Embryonic facial prominence (tissue), 1 donor: Measurements from ENCODE around the gene TEN1.
"Not testable (repeated sequence)": the region's sequence is repeated elsewhere in the genome, so short reads cannot be mapped to it uniquely, and the experiment has no call there.

Source experiments
- DNase-seq: peaks from one replicate; pipeline ENCODE4 v3.0.0-alpha.2; 2016; ENCODE audit errors: extremely low spot score

Gene TEN1

DNA sequence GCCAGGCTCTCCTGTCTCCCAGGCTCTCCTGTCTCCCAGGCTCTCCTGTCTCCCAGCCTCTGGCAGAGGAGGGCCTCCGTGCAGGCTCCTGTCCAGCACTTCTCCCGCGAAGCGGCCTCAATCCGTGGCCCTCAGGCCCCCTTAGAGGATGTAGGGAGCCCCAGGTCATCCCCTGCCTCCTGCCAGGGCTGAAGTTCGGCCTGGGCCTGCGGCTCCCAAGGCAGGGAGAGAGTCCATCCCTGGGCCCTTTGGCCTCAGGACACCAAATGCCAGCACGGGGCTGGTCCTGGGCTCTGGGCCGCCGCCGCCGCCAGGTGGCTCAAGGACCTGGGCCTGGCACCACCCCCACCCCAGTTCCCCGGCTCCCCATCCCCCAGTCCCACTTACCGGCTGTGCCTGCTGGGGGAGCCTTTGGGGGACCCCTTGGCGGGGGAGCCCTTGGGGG, 47.7 kb downstream of the TEN1 start:
- DNase-seq, result no peak

DNA sequence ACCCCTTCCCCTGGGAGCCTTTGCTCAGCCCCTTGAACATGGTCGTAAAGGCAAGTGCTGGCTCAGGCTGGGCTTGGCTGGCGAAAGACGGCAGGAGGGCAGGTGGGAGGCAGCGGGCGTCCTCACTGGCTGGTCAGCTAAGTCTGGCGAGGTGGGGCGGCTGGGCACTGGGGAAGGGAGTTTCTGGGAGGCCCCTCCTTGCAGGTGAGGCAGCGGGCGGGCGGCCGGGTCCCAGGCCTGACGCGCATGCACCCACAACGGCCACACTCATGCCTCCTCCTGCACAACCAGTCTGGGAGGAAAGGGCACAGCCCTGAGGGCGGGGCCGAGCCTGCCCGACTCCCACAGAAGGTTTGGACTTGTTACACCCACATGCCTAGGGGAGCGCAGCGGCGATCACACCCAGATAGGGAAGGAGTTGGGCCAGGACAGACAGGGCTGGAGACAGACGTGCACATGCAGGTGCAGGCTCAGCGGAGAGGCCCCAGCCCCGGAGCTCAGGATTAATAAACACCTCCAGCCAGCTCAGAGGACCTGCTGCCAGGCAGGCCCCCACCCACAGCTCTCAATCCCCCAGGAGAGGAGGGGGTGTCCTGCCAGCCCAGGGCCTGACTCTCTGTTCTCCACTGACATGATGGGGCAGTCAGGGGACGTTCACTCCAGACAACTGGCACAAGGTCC, 48.3 kb downstream of the TEN1 start, which contains the start of gene EVPL:
Gene EVPL (minus strand): TSS at position 148 of the 681 bp plus-strand sequence. CDS start 108 bp downstream, at position 40.
- no peak for DNase-seq

DNA sequence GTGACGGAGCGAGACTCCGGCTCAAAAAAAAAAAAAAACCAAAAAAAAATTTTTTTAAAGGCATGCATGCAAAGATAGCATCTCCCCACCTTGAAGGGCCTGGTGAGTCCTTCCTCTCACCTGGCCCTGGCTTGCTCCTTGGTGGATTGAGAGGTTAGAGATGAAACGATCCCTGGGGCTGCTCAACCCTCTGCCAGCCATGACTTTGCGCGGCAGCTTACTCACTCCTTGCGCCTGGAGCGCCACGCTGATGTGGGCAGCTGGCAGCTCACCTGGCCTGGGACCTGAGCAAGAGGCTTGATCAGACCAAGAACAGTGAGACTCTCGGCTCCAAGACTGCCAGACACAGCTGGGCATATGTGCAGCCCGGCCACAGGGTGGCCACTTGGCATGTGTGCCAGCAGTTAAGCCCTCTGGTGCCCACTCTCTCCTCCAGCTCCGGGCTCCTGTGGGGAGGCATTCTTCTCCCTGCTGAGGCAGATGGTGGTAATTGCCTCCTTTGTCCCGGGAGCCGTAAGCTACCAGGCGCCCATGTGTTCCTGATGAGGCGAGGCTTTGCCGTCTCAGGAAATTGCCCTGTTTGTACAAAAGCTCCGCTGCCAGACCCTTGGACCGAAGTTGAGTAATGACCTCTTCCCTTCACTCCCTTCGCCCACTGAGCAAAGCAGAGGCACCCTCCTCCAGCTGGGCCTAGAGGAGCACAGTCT, 53.2 kb downstream of the TEN1 start:
- no peak for DNase-seq

DNA sequence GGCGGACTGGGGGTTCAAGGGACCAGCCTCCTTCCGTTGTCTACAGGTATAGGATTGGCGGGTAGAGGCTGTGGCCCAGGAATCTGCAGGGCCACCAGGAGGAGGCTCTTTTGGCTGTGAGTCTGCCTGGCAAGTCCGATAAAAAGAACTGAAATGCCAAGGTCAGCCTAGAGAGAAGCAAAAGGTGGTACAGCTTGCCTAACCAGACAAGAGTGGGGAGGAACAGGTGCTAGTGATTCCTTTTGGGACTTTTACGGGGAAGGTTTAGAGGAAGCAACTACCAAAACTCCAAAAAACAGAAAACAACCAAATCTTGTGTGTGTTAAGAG, 53.7 kb downstream of the TEN1 start:
- DNase-seq, result no peak

DNA sequence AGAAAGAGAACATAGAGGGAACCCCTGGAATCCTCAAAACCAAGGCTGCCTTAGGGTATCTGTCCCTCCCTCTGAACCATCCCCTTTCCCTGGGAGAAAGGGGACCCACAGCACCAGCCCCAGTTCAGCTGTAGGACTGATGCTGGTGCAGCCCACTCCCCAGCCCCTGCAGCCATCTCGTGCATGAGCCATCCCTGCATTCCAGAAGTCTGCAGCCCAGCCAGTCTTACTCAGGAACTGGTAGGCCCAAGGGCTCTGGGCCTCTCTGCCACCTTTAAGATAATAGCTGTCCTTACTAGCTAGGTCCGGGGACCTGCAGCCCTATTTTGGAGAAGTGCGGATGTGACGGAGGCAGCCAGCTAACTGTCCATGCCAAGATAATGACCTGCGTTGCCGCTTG, 54.1 kb downstream of the TEN1 start:
- DNase-seq, result no peak

DNA sequence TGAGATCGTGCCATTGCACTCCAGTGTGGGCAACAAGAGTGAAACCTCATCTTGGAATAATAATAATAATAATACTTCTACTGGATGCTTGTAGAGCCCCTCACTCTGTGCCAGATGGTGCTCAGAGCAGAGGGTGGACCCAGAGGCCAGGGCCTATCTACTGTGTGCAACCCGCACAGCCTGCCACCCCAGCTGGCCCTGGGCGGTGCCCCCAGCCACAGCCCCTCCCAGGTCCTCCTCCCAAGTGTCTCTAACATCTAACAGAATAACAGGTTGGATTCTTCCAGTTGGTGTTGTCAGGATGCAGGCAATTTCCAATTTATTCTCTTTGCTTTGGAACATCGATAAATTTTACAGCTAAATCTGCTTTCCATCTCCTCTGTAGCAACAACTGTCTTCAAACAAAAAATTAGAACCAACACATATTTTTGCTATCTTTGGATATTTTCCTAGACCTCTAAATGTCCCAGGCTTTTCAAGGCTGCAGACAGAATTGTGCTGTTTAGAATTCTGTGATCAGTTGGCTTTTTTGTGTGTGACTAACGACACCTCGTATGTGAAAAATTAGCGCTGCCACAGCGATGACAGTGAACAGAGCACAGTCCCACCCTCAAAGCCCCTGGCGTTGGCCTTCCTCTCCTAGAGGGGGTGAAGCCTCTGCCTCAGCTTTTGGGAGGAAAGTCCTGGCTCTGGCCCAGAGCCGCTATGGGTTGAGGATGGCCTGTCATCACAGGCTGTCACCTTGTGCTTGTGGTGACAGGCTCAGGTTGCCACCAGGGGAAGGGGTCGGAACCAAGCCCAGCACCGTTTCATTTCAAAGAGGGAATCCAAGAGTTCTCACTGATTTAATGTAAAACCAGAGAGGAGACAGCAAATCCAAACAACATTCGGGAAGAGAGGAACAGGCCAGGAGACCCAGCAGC, 55.6 kb downstream of the TEN1 start:
- DNase-seq, result no peak

DNA sequence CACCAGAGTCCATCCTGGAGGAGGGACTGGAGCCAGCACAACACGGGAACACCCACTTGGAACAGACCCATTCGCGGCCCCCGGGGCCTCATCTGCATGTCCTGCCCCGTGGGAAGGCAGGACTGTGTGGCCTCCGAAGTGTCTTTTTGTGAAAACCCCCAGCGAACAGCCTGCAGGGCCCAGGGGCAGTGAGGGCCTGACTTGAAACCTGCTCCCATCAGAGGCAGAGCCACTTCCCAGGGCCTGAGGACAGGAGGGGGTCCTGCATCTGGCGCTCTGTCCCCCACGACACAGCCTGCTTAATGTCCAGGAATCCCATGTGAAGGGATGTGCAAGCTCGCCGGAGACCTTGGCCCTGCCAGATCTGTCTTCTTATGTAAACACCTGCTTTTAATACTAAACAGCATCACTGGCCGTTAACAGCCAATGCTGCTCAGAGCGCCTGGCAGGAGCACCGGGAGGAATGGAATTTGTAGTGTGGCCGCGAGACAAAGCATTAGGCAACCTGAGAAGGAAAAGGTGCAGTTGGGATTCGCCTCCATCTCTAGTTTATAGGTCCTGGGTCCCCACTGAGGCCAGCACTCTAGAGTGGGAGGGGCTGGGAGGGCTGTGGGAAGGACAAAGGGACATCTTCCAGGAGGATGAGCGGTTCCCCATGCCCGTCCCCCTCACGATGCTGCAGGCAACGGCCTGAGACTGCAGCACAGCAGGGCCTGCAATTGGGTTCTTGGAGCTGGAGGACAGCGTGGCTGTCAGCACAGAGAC, 57.6 kb downstream of the TEN1 start:
- no peak for DNase-seq

DNA sequence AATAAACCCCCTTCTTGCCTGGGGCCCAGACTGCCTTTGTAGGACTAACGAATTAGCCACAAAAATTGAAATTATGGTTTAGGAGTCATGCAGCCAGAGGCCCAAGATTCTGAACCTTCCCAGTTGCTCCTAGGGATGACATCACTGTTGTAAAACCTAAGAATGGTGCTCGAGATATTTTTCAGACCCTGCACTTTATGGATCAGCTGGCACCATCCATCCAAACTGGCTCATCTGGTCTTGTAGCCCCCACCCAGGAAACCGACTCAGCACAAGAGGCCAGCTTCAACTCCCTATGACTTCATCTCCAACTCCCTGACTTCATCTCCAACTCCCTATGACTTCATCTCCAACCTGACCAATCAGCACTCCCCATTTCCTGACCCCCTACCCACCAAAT, 59.0 kb downstream of the TEN1 start:
- no peak for DNase-seq

DNA sequence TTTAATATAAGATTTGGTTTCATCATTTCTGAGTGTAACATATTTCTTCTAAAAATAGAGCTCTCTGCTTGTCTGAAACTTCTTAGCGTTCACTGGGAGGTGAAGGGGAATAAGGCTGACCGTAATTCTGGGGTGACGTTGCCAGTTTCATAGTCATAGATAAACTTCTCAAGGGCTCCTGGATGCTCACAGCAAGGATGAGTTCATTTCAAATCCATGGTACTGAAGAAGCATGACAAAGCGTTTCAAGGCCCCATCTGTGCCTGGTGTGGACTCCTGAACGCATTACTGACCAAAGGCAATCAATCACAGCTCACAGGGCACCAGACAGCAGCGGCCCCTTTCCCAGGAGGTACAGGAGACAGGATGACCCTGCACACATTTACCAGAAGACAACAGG, 60.1 kb downstream of the TEN1 start:
- no peak for DNase-seq

DNA sequence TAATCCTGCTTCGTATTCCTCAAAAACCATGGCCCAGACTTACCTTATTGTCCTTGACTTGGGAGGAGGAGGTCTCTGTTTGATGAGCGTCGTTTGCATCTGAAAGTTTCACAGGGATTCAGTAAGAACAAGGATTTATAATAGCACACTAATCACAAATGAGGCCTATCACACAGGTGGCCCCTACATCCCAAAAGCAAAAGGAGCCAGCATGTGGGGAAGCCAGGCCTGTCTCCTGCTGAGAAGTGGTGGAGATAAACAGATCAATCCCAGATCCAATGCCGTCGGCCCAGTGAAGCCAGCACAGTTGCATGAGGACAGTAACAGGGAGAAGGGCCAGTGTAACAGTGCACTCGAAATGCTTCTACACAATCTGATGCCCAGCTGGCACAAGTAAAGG, 61.3 kb downstream of the TEN1 start:
- DNase-seq, result no peak

DNA sequence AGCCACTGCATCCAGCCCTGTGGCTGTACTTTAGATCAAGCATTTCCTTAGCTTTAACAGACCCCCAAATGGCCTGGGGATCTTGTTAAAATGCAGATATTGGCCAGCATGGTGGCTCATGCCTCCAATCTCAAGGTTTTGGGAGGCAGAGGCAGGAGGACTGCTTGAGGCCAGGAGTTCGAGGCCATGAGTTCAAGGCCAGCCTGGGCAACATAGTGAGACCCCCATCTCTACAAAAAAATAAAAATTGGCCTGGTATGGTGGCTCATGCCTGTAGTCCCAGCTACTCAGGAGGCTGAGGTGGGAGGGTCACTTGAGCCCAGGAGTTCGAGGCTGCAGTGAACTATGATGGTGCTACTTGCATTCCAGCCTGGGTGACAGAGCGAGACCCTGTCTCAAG, 63.8 kb downstream of the TEN1 start:
- not testable (repeated sequence) for DNase-seq

DNA sequence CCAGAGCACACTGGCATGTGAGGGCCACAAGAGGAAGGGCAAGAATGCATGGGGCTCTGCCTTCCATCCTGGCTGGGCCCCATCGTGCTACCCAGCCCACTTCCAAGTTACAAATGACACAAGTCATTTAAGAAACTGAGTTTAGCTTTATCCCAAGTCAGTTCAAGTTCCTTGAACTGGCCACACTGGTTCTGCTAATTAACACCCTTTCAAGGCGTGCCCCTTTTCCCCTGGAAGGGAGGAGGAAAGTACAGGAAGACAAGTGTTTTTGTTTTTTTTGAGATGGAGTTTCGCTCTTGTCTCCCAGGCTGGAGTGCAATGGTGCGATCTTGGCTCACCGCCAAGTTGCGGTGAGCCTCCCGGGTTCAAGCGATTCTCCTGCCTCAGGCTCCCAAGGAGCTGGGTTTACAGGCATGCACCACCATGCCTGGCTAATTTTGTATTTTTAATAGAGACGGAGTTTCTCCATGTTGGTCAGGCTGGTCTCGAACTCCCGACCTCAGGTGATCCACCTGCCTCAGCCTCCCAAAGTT, 65.5 kb downstream of the TEN1 start:
- not testable (repeated sequence) for DNase-seq

DNA sequence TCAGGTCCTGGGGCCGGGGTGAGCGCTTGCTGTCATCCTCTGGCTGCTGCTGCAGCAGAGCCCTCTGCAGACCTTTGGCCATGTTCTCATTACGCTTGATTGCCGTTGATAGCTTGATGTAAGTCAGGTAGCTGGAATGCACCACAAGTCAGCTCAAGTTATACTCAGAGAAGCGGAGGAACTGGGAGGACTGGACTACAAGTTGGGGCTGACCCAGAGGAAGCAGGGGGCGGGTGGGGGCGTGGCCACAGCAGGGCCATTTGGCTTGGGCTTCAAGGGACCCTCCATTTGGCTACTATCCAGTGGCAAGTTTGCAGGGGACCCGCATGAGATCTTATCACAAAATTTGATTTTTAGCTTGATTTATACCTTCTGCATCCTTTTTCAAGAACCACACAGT, 67.0 kb downstream of the TEN1 start:
- no peak for DNase-seq

DNA sequence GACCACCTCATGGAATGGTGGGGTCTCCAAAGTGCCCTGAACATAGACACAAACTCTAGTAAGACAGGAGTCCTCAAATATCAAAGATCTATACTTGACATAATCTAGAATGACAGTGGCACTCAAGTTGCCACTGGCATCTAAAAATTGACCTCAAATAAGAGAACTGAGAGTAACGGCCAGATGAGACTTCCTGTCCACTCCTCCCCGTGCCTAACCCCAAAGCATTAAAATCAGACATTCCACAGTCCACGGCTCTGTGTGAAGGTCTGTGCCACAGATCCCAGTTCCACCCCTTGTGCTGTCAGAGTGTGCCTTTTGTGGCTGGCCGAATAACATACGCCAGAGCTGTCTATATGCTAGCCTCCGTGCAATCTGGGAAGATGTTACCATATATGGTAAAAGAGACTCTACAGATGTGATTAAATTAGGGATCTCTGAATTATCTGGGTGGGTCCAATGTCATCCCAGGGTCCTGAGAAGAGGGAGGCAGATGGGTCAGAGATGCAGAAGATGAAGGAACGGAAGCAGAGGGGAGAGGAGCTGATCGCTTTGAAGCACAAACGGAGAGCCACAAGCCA, 69.1 kb downstream of the TEN1 start:
- DNase-seq, result no peak

DNA sequence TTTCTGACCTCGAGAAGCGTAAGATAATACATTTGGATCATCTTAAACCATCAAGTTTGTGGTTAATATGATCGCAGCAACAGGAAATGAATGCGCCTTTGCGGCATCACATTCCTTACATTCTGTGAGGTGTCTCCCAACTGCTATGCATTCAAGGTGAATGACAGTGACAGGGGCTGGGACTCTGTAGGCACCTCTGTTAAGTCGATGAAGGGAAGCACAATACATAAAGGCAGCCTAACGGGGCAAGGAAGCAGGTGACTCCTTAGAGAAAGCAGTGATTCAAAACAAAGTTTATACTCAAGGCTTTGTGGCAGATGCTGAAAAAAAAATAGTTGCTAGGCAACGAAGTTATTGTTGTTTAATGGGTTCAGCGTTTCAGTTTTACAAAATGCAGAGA, 69.7 kb downstream of the TEN1 start:
- no peak for DNase-seq

DNA sequence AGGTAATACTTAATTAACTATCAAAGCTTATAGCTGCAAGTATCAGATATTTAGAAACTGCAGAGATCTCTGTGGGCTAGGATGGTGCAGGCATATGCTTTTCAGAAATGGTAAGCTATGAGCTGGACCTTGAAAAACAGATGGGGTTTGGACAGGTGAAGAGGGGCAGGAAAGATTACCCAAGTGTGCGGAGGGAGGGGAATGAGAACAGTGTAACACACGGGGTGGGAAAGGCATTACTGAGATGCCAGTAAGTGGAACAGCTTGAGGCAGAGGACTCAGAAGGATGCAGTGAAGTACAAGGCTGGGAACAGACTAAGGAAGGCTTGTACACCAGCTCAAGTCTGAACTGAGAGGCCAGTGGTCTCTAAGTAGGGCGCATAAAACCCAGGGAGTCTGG, 70.2 kb downstream of the TEN1 start:
- no peak for DNase-seq

DNA sequence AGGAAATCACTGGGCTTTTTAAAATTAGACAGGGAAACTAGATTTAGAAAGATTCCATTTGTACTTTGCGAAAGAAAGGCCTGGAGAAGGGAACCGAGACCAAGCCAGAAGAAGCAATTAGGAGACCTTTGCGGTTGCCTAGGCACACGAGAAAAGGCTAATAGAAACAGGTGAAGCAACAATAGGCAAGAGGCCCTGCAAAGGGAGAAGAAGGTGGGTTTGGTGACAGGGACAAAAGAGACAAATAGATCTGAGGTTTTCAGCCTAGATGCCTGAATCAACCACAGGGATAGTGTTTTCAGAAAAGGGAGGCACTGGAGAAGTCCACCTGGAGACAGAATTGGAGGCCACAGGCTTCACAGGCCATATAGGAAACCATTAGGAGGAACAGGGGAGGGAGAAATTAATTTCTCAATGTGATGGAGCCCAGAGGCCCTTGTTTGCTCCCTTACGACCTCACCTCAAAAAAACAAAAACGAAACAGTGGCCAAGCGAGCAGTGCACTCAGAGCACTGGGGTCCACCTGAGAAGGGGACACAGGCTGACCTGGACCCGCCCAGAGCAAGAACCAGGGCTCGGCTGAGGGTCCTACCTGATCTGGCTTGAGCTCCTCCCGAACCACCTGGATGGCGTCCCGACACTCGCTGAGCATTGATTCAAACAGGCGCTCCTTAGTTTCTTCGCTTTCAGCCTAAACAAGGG, 70.9 kb downstream of the TEN1 start:
- DNase-seq, result no peak
